Testis (tissue), 2 donors: ENCODE measurements around the gene SLC2A1.

Experiments used
- CTCF ChIP-seq, 3 experiments: fragments of 450-650 bp in 2 of 3; fragments of 200-600 bp in 1 of 3; sonication (generic) in 1 of 3; IDR thresholded peaks; one replicate each; pipeline ENCODE4 v1.5.1; 2016 to 2019; ENCODE audit warnings: antibody characterized with exemption in 3 of 3, mild to moderate bottlenecking in 2 of 3, moderate library complexity in 1 of 3
- POLR2A ChIP-seq: fragments of 450-650 bp; IDR thresholded peaks from one replicate; pipeline ENCODE4 v1.6.1; 2017; ENCODE audit warnings: antibody characterized with exemption, mild to moderate bottlenecking, moderate library complexity

DNA sequence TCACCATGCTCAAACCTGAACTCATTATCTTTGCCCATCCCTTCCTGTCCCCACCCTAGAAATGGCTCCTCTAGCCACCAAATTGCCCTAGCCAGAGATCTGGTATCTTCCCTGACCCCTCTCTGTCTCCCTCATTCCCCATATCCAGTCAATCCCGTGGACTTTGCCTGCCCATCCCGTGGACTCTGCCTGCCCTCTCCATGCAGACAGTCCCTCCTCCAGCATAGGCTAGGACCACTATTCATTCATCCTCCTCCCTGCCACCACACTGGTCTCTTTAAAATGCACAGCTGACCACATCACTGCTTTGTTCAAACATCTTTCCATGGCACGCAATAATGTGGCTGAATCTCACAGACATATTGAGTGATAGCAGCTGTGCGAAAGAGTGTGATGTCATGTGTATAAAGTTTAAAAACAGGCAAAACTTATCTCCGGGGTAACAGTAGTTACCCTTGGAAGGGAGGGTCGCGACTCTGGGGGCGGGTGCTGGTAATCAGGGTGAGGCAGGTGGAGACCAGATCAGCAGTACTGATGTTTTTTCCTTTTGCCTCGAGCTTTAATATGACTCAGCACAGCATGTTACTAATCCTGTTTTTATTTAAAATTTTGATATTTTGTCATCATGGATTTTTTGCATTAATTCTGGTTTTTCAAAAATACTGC is 4.8 kb upstream of the SLC2A1 start:
- TF ChIP-seq CTCF (IDR thresholded peaks at IDR 0.05) (no peak), POLR2A (no peak)
